ENCODE measurements around the gene COMMD6. TPM values are rescaled to one million over a fixed set of nuclear protein-coding genes. Genes with fewer than 3 reads are reported as not detected.
A peak's percentile ranks its signal among the peaks of the same experiment; 100 is the strongest.

COMMD6 gene
- total and polyA plus RNA-seq, 2 donors (not counting 1 experiment from before 2014, with no cell fraction given), result 78.0 to 153 TPM

- H3K4me3 ChIP-seq (ENCODE audit: control extremely low read depth in 1 of 5, extremely low read depth in 1 of 5, insufficient read depth in 1 of 5, low read depth in 2 of 5, low read length in 4 of 5), result peak overlapping the region in 3 of 5 experiments; percentile 38 to 72 (median 65)
- DNase-seq (peak; percentile 53), ATAC-seq (ENCODE audit: low read depth) (no peak)
- Mint-ChIP-seq H3K27ac (peak overlapping the region; percentile 56), H3K4me3 (peak overlapping the region; percentile 91), H3K4me1 (peaks cover 15% of the 10 kb centered on the region), H3K9me3 (ENCODE audit: insufficient read depth) (no peaks in the 10 kb centered on the region), H3K27me3 (peaks cover 45% of the 10 kb centered on the region)
- H3K4me1 ChIP-seq (ENCODE audit: control insufficient read depth in 2 of 2, insufficient read depth in 2 of 2, low read length in 2 of 2), result peaks cover 12 to 14% of the 10 kb centered on the region in 2 donors
- ChIA-PET CTCF (no interaction called here), POLR2A (no interaction called here)
- H3K4me2 ChIP-seq (replicated peaks; ENCODE audit: low read depth, low read length, poor library complexity, severe bottlenecking), result peak overlapping the region; percentile 96
- H3K27me3 ChIP-seq (replicated peaks in 1 of 4; ENCODE audit: control extremely low read depth in 1 of 4, control insufficient read depth in 3 of 4, insufficient read depth in 4 of 4, low read length in 3 of 4), result peaks cover 0 to 40% (median 22%) of the 10 kb centered on the region in 4 experiments
- TF ChIP-seq EZH2 (IDR thresholded peaks at IDR 0.05; ENCODE audit: borderline replicate concordance, insufficient read depth, low read depth, low read length, poor library complexity, severe bottlenecking), result no peak
- TF ChIP-seq CTCF (IDR thresholded peaks at IDR 0.05), result no peak
- no peaks in the 10 kb centered on the region for H3K79me2 ChIP-seq (ENCODE audit: control insufficient read depth, insufficient read depth, low read length)
- no peaks in the 10 kb centered on the region for H4K20me1 ChIP-seq (ENCODE audit: control insufficient read depth, insufficient read depth, low read length, poor library complexity, severe bottlenecking)
- peak overlapping the region; percentile 74 for H3K9ac ChIP-seq (ENCODE audit: low read length)
- 1% methylated on average over 47 of the region's 48 CpGs for WGBS (ENCODE audit: insufficient coverage)
- H3K27ac ChIP-seq (ENCODE audit: low read length in 2 of 2), result no peak overlapping the region
- no peaks in the 10 kb centered on the region for H3K9me3 ChIP-seq (ENCODE audit: control extremely low read depth in 1 of 3, control insufficient read depth in 2 of 3, insufficient read depth in 1 of 3, low read length in 2 of 3)
- H2AFZ ChIP-seq (ENCODE audit: insufficient read depth, low read depth, low read length, poor library complexity, severe bottlenecking), result peak overlapping the region; percentile 47
- intact Hi-C loops (cut with micrococcal nuclease), result loop anchor here (5.0 kb wide), 1 partner anchor 157 kb away; the partner anchor contains the start of gene LMO7
- H3K36me3 ChIP-seq (replicated peaks in 1 of 2; ENCODE audit: control extremely low read depth in 1 of 2, control insufficient read depth in 1 of 2, extremely low read depth in 1 of 2, insufficient read depth in 2 of 2, low read length in 1 of 2), result no peaks in the 10 kb centered on the region
These were observed 56.9 kb downstream of the COMMD6 start for GRCh38 chr13:75480671-75481175.

DNA sequence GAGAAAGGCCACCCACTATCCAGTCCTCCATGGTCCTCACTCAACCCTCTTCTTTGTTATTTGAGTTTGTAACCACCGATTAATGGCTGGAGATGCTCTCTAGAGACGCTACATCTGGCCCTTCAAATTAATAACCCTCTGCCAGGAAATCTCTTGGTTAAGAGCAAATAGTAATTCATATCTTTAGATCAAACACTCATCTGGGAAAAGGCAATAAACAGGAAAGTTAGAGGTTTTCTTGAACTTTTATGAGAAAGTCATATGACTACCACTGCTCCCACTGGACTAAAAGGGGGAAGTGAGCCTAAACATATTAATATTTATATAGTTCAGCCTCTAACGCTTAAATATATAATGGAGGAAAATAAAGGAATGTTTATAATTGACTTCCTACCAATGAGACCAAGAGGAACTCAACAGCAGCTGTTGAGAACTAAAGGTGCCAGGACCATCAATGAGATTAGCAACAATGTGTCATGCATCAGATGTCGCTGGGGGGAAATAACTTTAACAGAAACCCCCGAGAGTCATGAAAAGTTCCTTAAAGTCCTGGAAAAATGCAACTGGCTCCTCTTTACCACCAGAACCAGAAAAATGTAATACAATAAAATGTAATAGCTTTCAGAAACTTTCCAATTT is 58.4 kb downstream of the COMMD6 start:
- H3K27me3 ChIP-seq (replicated peaks in 1 of 4; ENCODE audit: control extremely low read depth in 1 of 4, control insufficient read depth in 3 of 4, insufficient read depth in 4 of 4, low read length in 3 of 4), result peaks cover 0 to 35% (median 21%) of the 10 kb centered on the region in 4 experiments
- no peaks in the 10 kb centered on the region for H3K9me3 ChIP-seq (ENCODE audit: control extremely low read depth in 1 of 3, control insufficient read depth in 2 of 3, insufficient read depth in 1 of 3, low read length in 2 of 3)
- DNase-seq, result no peak
- no peak overlapping the region for H2AFZ ChIP-seq (ENCODE audit: insufficient read depth, low read depth, low read length, poor library complexity, severe bottlenecking)
- Mint-ChIP-seq H3K27me3 (peaks cover 38% of the 10 kb centered on the region), H3K4me1 (peaks cover 15% of the 10 kb centered on the region), H3K27ac (no peak overlapping the region), H3K4me3 (peak overlapping the region; percentile 23), H3K9me3 (ENCODE audit: insufficient read depth) (no peaks in the 10 kb centered on the region)
- H3K4me1 ChIP-seq (ENCODE audit: control insufficient read depth in 2 of 2, insufficient read depth in 2 of 2, low read length in 2 of 2), result peaks cover 12 to 14% of the 10 kb centered on the region in 2 donors
- ChIA-PET CTCF (no interaction called here), POLR2A (no interaction called here)
- H3K27ac ChIP-seq (ENCODE audit: low read length in 2 of 2), result no peak overlapping the region
- no peaks in the 10 kb centered on the region for H3K36me3 ChIP-seq (replicated peaks in 1 of 2; ENCODE audit: control extremely low read depth in 1 of 2, control insufficient read depth in 1 of 2, extremely low read depth in 1 of 2, insufficient read depth in 2 of 2, low read length in 1 of 2)
- whole genome bisulfite sequencing (ENCODE audit: insufficient coverage), result no CpG with 5 or more reads among the region's 5 CpGs
- intact Hi-C loops (cut with micrococcal nuclease), result no loop called here
- H3K4me2 ChIP-seq (replicated peaks; ENCODE audit: low read depth, low read length, poor library complexity, severe bottlenecking), result no peak overlapping the region
- no peak for ATAC-seq (ENCODE audit: low read depth)
- TF ChIP-seq EZH2 (IDR thresholded peaks at IDR 0.05; ENCODE audit: borderline replicate concordance, insufficient read depth, low read depth, low read length, poor library complexity, severe bottlenecking) (no peak), CTCF (IDR thresholded peaks at IDR 0.05) (no peak)
- no peak overlapping the region for H3K4me3 ChIP-seq (ENCODE audit: control extremely low read depth in 1 of 5, extremely low read depth in 1 of 5, insufficient read depth in 1 of 5, low read depth in 2 of 5, low read length in 4 of 5)
- H4K20me1 ChIP-seq (ENCODE audit: control insufficient read depth, insufficient read depth, low read length, poor library complexity, severe bottlenecking), result no peaks in the 10 kb centered on the region
- no peaks in the 10 kb centered on the region for H3K79me2 ChIP-seq (ENCODE audit: control insufficient read depth, insufficient read depth, low read length)
- no peak overlapping the region for H3K9ac ChIP-seq (ENCODE audit: low read length)

Measured in B cell (primary cell).